ENCODE measurements around the gene PAFAH2. TPM values are rescaled to one million over a fixed set of nuclear protein-coding genes. Genes with fewer than 3 reads are reported as not detected.

PAFAH2 gene
- total RNA-seq, 1 experiment from 2014 or later: 12.4 TPM

DNA sequence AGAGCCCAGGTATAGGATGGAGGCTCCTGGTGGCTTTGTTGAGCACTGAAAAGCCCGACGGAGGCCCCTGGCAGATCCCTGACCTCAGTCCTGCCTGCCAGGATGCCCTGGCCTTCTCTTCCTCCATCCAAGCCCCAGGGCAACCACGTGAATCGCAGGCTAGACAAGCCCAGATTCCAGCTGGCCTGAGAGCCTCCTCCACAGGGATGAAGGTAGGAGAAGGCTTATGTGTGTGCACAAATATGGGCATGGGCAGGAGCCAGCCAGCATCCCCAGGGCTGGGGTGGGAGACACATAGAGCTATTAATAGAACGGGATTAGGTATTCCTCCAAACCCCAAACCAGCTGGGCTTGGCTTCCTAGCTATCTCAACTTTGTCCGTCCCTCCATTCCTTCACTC is 19.7 kb upstream of the PAFAH2 start:
- no peak overlapping the region for H3K4ac ChIP-seq (ENCODE audit: low read depth, low read length)
- Mint-ChIP-seq H3K36me3 (ENCODE audit: insufficient read depth in 1 of 3, low read depth in 3 of 3) (no peaks in the 10 kb centered on the region), H3K4me3 (no peak overlapping the region), H3K27ac (no peak overlapping the region), H3K4me1 (peaks cover 14 to 32% of the 10 kb centered on the region in 2 experiments), H3K27me3 (ENCODE audit: low read depth) (peaks cover 3% of the 10 kb centered on the region; the same call in 1 of the 2 replicates), H3K9me3 (no peaks in the 10 kb centered on the region)
- no peak overlapping the region for H3K23ac ChIP-seq (ENCODE audit: insufficient read length, low read depth, low read length)
- H2BK120ac ChIP-seq (ENCODE audit: low read depth, low read length, poor library complexity, severe bottlenecking): no peak overlapping the region
- TF ChIP-seq, protein P1, sequence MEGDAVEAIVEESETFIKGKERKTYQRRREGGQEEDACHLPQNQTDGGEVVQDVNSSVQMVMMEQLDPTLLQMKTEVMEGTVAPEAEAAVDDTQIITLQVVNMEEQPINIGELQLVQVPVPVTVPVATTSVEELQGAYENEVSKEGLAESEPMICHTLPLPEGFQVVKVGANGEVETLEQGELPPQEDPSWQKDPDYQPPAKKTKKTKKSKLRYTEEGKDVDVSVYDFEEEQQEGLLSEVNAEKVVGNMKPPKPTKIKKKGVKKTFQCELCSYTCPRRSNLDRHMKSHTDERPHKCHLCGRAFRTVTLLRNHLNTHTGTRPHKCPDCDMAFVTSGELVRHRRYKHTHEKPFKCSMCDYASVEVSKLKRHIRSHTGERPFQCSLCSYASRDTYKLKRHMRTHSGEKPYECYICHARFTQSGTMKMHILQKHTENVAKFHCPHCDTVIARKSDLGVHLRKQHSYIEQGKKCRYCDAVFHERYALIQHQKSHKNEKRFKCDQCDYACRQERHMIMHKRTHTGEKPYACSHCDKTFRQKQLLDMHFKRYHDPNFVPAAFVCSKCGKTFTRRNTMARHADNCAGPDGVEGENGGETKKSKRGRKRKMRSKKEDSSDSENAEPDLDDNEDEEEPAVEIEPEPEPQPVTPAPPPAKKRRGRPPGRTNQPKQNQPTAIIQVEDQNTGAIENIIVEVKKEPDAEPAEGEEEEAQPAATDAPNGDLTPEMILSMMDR (conservative IDR thresholded peaks at IDR 0.05): no peak
- no peak overlapping the region for H4K5ac ChIP-seq (ENCODE audit: insufficient read length, low read depth, low read length)
- H3K9ac ChIP-seq (ENCODE audit: extremely low read depth, insufficient read length, low read length): no peak overlapping the region
- H2BK5ac ChIP-seq (ENCODE audit: insufficient read length, low read length): no peak overlapping the region
- no peak overlapping the region for H4K8ac ChIP-seq (replicated peaks; ENCODE audit: insufficient read length, low read depth, low read length)
- H3K18ac ChIP-seq (ENCODE audit: insufficient read length, low read depth, low read length): no peak overlapping the region
- H4K20me1 ChIP-seq (ENCODE audit: control insufficient read depth, insufficient read depth, insufficient read length): no peaks in the 10 kb centered on the region
- no peaks in the 10 kb centered on the region for H3K27me3 ChIP-seq (ENCODE audit: insufficient read depth, low read length)
- no peaks in the 10 kb centered on the region for H3K79me2 ChIP-seq (ENCODE audit: insufficient read depth, low read length)
- peak; percentile 8 for DNase-seq
- no peak overlapping the region for H3K27ac ChIP-seq (ENCODE audit: insufficient read length, low read depth, low read length)
- no peak overlapping the region for H2BK12ac ChIP-seq (ENCODE audit: insufficient read length, low read depth, low read length)
- H2BK20ac ChIP-seq (ENCODE audit: low read depth, low read length, poor library complexity, severe bottlenecking): no peak overlapping the region
- no peaks in the 10 kb centered on the region for H3K23me2 ChIP-seq (ENCODE audit: insufficient read length, low read depth, low read length, poor library complexity, severe bottlenecking)
- no peak overlapping the region for H4K91ac ChIP-seq (ENCODE audit: insufficient read length, low read depth, low read length)
- H3T11ph ChIP-seq (ENCODE audit: low read length): no peak overlapping the region
- no peaks in the 10 kb centered on the region for H3K9me3 ChIP-seq (ENCODE audit: control insufficient read depth, low read depth, low read length)
- H2BK15ac ChIP-seq (ENCODE audit: low read depth, low read length): no peak overlapping the region
- no peak overlapping the region for H3K56ac ChIP-seq (ENCODE audit: insufficient read length, low read depth, low read length)
- H3K4me2 ChIP-seq (ENCODE audit: insufficient read depth, insufficient read length, low read length): no peak overlapping the region
- WGBS (ENCODE audit: extremely low coverage, insufficient read length, low lambda C conversion rate): no CpG with 5 or more reads among the region's 6 CpGs
- H2AFZ ChIP-seq (ENCODE audit: low read length): no peak overlapping the region
- H3K14ac ChIP-seq (ENCODE audit: insufficient read depth, low read length): no peak overlapping the region
- H3K4me1 ChIP-seq (ENCODE audit: insufficient read depth, low read length): no peaks in the 10 kb centered on the region
- H2AK5ac ChIP-seq (ENCODE audit: insufficient read length, low read length): no peak overlapping the region
- no peaks in the 10 kb centered on the region for H3K79me1 ChIP-seq (ENCODE audit: insufficient read depth, low read depth, low read length, poor library complexity, severe bottlenecking)

Data from H9 (cell line).